ENCODE measurements around the gene THSD4.

THSD4 gene

GRCh38 chr15:71472566-71472965, 357.3 kb downstream of the THSD4 start:
- no peak for DNase-seq

GRCh38 chr15:71473751-71474150, 358.5 kb downstream of the THSD4 start:
- no peak for DNase-seq

GRCh38 chr15:71476823-71477222, 361.6 kb downstream of the THSD4 start:
- DNase-seq, result no peak

GRCh38 chr15:71480556-71480955, 365.3 kb downstream of the THSD4 start:
- no peak for DNase-seq

- DNase-seq, result no peak
Observed at GRCh38 chr15:71484080-71484479, 368.8 kb downstream of the THSD4 start.

- DNase-seq, result no peak
Observed at GRCh38 chr15:71485094-71485693, 369.9 kb downstream of the THSD4 start.

GRCh38 chr15:71489570-71489969, 374.3 kb downstream of the THSD4 start:
- no peak for DNase-seq

- no peak for DNase-seq
Observed at GRCh38 chr15:71493526-71493925, 378.3 kb downstream of the THSD4 start.

- DNase-seq, result no peak
Observed at GRCh38 chr15:71494563-71495397, 379.5 kb downstream of the THSD4 start.

GRCh38 chr15:71495398-71495780, 380.1 kb downstream of the THSD4 start:
- no peak for DNase-seq

- no peak for DNase-seq
Observed at GRCh38 chr15:71496336-71496955, 381.2 kb downstream of the THSD4 start.

GRCh38 chr15:71501344-71502076, 386.2 kb downstream of the THSD4 start:
- no peak for DNase-seq

- DNase-seq, result no peak
Observed at GRCh38 chr15:71502077-71502432, 386.8 kb downstream of the THSD4 start.

GRCh38 chr15:71505962-71506361, 390.7 kb downstream of the THSD4 start:
- DNase-seq, result no peak

GRCh38 chr15:71506946-71507345, 391.7 kb downstream of the THSD4 start:
- no peak for DNase-seq

- no peak for DNase-seq
Observed at GRCh38 chr15:71508081-71508682, 392.9 kb downstream of the THSD4 start.

GRCh38 chr15:71509139-71509538, 393.9 kb downstream of the THSD4 start:
- no peak for DNase-seq

- no peak for DNase-seq
Observed at GRCh38 chr15:71510763-71511162, 395.5 kb downstream of the THSD4 start.

GRCh38 chr15:71511796-71512681, 396.8 kb downstream of the THSD4 start:
- DNase-seq, result peak; percentile 50

- no peak for DNase-seq
Observed at GRCh38 chr15:71512682-71513006, 397.4 kb downstream of the THSD4 start.

- DNase-seq, result no peak
Observed at GRCh38 chr15:71515375-71516186, 400.3 kb downstream of the THSD4 start.

Data from NCI-H69 (cell line).